Spleen (tissue), 11 donors: ENCODE measurements around the gene SIRT7. TPM values are rescaled to one million over a fixed set of nuclear protein-coding genes. Genes with fewer than 3 reads are reported as not detected.

Source experiments
- DNase-seq: peaks from one replicate; pipeline ENCODE4 v3.0.0-alpha.2; 2020
- H3K27ac ChIP-seq, 8 donors: fragments of 200-600 bp; sonication (generic) in 7 of 8; 1 replicate in 4 of 8; 2 replicates in 4 of 8; pipeline versions ENCODE4 v1.5.0 to v1.8.0; 2016 to 2021; ENCODE audit warnings: inconsistent platforms in 4 of 8, mild to moderate bottlenecking in 4 of 8, moderate library complexity in 1 of 8
- H3K27me3 ChIP-seq, 7 donors: fragments of 200-600 bp; sonication (generic) in 6 of 7; replicated peaks in 1 of 7; 1 replicate in 4 of 7; 2 replicates in 3 of 7; pipeline versions ENCODE4 v1.5.0 to v1.8.0; 2016 to 2021; ENCODE audit warnings: inconsistent platforms in 3 of 7, mild to moderate bottlenecking in 1 of 7
- H3K36me3 ChIP-seq, 6 donors: fragments of 200-600 bp; sonication (generic) in 5 of 6; 1 replicate in 4 of 6; 2 replicates in 2 of 6; pipeline versions ENCODE4 v1.5.0 to v1.8.0; 2016 to 2021; ENCODE audit warnings: inconsistent platforms in 2 of 6
- H3K4me1 ChIP-seq, 6 donors: fragments of 200-600 bp; sonication (generic) in 5 of 6; 1 replicate in 3 of 6; 2 replicates in 3 of 6; pipeline versions ENCODE4 v1.5.0 to v1.8.0; 2016 to 2021; ENCODE audit warnings: inconsistent platforms in 3 of 6
- H3K4me3 ChIP-seq, 8 donors: fragments of 200-600 bp; sonication (generic) in 7 of 8; 1 replicate in 4 of 8; 2 replicates in 4 of 8; pipeline versions ENCODE4 v1.5.0 to v1.8.0; 2016 to 2021; ENCODE audit warnings: inconsistent platforms in 4 of 8, mild to moderate bottlenecking in 4 of 8, moderate library complexity in 2 of 8
- H3K9me3 ChIP-seq, 8 donors: fragments of 200-600 bp; sonication (generic) in 7 of 8; 1 replicate in 4 of 8; 2 replicates in 4 of 8; pipeline versions ENCODE4 v1.5.0 to v1.8.0; 2016 to 2021; ENCODE audit warnings: inconsistent platforms in 4 of 8
- CTCF ChIP-seq, 11 experiments: fragments of 200-600 bp in 7 of 11; fragments of 450-650 bp in 4 of 11; sonication (generic) in 4 of 11; IDR thresholded peaks in 8 of 11; conservative IDR thresholded peaks in 3 of 11; 1 replicate in 7 of 11; 2 replicates in 4 of 11; pipeline versions ENCODE4 v1.4.0 to v1.8.0; 2016 to 2021; ENCODE audit warnings: antibody characterized with exemption in 11 of 11, inconsistent platforms in 4 of 11, mild to moderate bottlenecking in 1 of 11
- POLR2A ChIP-seq, 3 donors: fragments of 450-650 bp; IDR thresholded peaks; one replicate each; pipeline ENCODE4 v1.5.1; 2017; ENCODE audit warnings: antibody characterized with exemption in 3 of 3, mild to moderate bottlenecking in 1 of 3
- POLR2AphosphoS5 ChIP-seq, 3 donors: sonication (generic); formaldehyde crosslinking; IDR thresholded peaks; one replicate each; pipeline ENCODE4 v1.5.1; 2017; ENCODE audit warnings: antibody characterized with exemption in 3 of 3
- WGBS, 5 donors: extraction: QIAGEN DNeasy Blood & Tissue Kit in 3 of 5; methylation state at CpG; one replicate each; pipeline versions ENCODE4 v1.1.5 to v1.1.7; 2013 to 2018; 5-methylcytosine and 5-hydroxymethylcytosine counted together
- intact Hi-C: fragments of 100-400 bp; cut with DNase I; formaldehyde crosslinking; loops from one replicate; pipeline ENCODE4 v1.15.0; 2023; ENCODE audit warnings: low total_unique reads
- polyA plus RNA-seq, 3 donors: library from polyadenylated mRNA; stranded (reverse); fragments of 200-250 nt; gene quantifications; one replicate each; pipeline ENCODE4 v1.2.1, GENCODE V29; 2013
- total RNA-seq, 7 donors: library from RNA; depleted of rRNA in 3 of 7; stranded (reverse); fragments of >200 nt in 3 of 7; fragmentation: NEBNext Ultra II Directional in 4 of 7; extraction: Animal tissue kit (Norgen Biotek cat#: 25700) in 4 of 7; gene quantifications; one replicate each; pipeline versions ENCODE4 v1.1.0 to v1.2.1, GENCODE V29; 2016 to 2021
- donor health status: healthy with polysubstance abuse.
- donor health status: DM: no; HTN: no; CAD: no; lungs with moderate emphysema.
- donor health status: DM: no; HTN: no; CAD: no.
- donor health status: Bipolar disorder and iron deficiency.
- donor health status: healthy.
- donor health status: DM: no; HTN: no; CAD: no.
- donor health status: DM: yes; HTN: yes; CAD: no.

The SIRT7 gene
- total and polyA plus RNA-seq, 10 donors, result 28.5 to 54.5 (median 39.1) TPM

GRCh38 chr17:81952792-81953228, 34.8 kb upstream of the SIRT7 start:
- no peaks in the 10 kb centered on the region for H3K4me1 ChIP-seq
- intact Hi-C loops, result no loop called here
- H3K27ac ChIP-seq, result no peak overlapping the region
- H3K36me3 ChIP-seq, result no peaks in the 10 kb centered on the region
- no peaks in the 10 kb centered on the region for H3K9me3 ChIP-seq
- TF ChIP-seq CTCF (IDR thresholded peaks at IDR 0.05 in 8 of 11, conservative IDR thresholded peaks at IDR 0.05 in 3 of 11) (no peak), POLR2AphosphoS5 (IDR thresholded peaks at IDR 0.05) (no peak), POLR2A (IDR thresholded peaks at IDR 0.05) (no peak)
- H3K27me3 ChIP-seq, result peaks cover 0 to 45% (median 9%) of the 10 kb centered on the region in 7 donors
- no peak for DNase-seq
- H3K4me3 ChIP-seq, result no peak overlapping the region
- 70 to 81% (median 71%) methylated on average over 11 to 16 of the region's 16 CpGs for WGBS, 5 donors

DNA sequence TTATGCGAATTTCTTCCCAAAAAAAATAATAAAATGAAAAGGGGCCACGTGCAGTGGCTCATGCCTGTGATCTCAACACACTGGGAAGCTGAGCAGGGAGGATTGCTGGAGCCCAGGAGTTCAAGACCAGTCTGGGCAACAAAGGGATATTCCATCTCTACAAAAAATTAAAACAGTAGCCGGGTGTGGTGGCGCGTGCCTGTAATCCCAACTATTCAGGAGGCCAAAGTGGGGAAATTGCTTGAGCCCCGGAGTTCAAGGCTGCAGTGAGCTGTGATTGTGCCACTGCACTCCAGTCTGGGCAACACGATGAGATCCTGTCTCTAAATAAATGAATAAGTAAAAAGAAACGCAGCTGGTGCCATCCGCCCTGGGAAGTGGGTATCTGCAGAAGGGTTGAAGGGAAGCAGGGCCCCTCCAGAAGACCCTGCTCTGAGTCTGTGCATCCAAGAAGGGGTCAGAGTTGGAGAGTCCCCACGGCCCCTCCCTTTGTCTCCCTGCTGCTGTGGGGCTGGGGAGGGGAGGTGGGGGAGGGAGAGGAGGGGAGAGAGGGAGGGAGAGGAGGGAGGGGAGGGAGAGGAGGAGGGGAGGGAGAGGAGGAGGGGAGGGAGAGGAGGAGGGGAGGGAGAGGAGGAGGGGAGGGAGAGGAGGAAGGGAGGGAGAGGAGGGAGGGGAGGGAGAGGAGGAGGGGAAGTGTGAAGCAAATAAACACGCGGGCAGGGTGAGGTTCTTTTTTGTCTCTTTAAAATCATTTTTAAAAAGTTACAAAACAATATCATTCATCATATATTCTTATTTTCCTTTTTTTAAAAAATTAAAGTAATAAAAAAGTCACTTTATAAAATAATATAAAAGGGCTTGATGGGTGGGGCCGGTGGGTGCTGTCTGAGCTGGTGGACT, 34.1 kb upstream of the SIRT7 start:
- intact Hi-C loops, result no loop called here
- 36 to 48% (median 45%) methylated on average over 13 of the region's 13 CpGs for WGBS, 5 donors

GRCh38 chr17:81950501-81950900, 32.5 kb upstream of the SIRT7 start:
- no peak overlapping the region for H3K4me3 ChIP-seq
- no peaks in the 10 kb centered on the region for H3K4me1 ChIP-seq
- H3K27ac ChIP-seq, result no peak overlapping the region
- no peaks in the 10 kb centered on the region for H3K9me3 ChIP-seq
- DNase-seq, result no peak
- H3K36me3 ChIP-seq, result no peaks in the 10 kb centered on the region
- TF ChIP-seq POLR2A (IDR thresholded peaks at IDR 0.05) (no peak), CTCF (IDR thresholded peaks at IDR 0.05 in 8 of 11, conservative IDR thresholded peaks at IDR 0.05 in 3 of 11) (no peak), POLR2AphosphoS5 (IDR thresholded peaks at IDR 0.05) (no peak)
- WGBS, 5 donors, result 84 to 91% (median 88%) methylated on average over 15 of the region's 15 CpGs
- intact Hi-C loops, result no loop called here
- H3K27me3 ChIP-seq, result peaks cover 0 to 27% (median 0%) of the 10 kb centered on the region in 7 donors

More for the DNA sequence above, 34.1 kb upstream of the SIRT7 start:
- no peaks in the 10 kb centered on the region for H3K36me3 ChIP-seq
- H3K4me1 ChIP-seq, result no peaks in the 10 kb centered on the region
- no peak for DNase-seq
- no peaks in the 10 kb centered on the region for H3K9me3 ChIP-seq
- peaks cover 0 to 37% (median 8%) of the 10 kb centered on the region in 7 donors for H3K27me3 ChIP-seq
- TF ChIP-seq POLR2A (IDR thresholded peaks at IDR 0.05) (no peak), POLR2AphosphoS5 (IDR thresholded peaks at IDR 0.05) (no peak), CTCF (IDR thresholded peaks at IDR 0.05 in 8 of 11, conservative IDR thresholded peaks at IDR 0.05 in 3 of 11) (no peak)
- no peak overlapping the region for H3K4me3 ChIP-seq
- H3K27ac ChIP-seq, result no peak overlapping the region

- no peak overlapping the region for H3K27ac ChIP-seq
- TF ChIP-seq POLR2AphosphoS5 (IDR thresholded peaks at IDR 0.05), result no peak
- TF ChIP-seq POLR2A (IDR thresholded peaks at IDR 0.05), result no peak
- peak; percentile 65 for DNase-seq
- H3K36me3 ChIP-seq, result no peaks in the 10 kb centered on the region
- H3K9me3 ChIP-seq, result no peaks in the 10 kb centered on the region
- WGBS, 5 donors, result 72 to 87% (median 82%) methylated on average over 15 to 17 of the region's 17 CpGs
- H3K27me3 ChIP-seq, result peaks cover 0 to 23% (median 0%) of the 10 kb centered on the region in 7 donors
- intact Hi-C loops, result no loop called here
- H3K4me1 ChIP-seq, result no peaks in the 10 kb centered on the region
- no peak overlapping the region for H3K4me3 ChIP-seq
These were observed 30.8 kb upstream of the SIRT7 start for GRCh38 chr17:81948635-81949378.
